Measurements from ENCODE around the gene HLA-DMB. TPM values are rescaled to one million over a fixed set of nuclear protein-coding genes. Genes with fewer than 3 reads are reported as not detected.
A peak's percentile ranks its signal among the peaks of the same experiment; 100 is the strongest.

HLA-DMB gene
- total RNA-seq, 1 experiment from 2014 or later: 35.9 TPM

- peak overlapping the region; percentile 89 for H3K27ac Mint-ChIP-seq (ENCODE audit: unreplicated experiment)
- H3K4me1 Mint-ChIP-seq (ENCODE audit: low read depth, unreplicated experiment): peaks cover 58% of the 10 kb centered on the region
- H3K27me3 Mint-ChIP-seq (ENCODE audit: unreplicated experiment): no peaks in the 10 kb centered on the region
- BruUV-seq (replicated peaks): no TSS peak
- DNase-seq: no peak
- H3K9me3 Mint-ChIP-seq (ENCODE audit: low read depth, unreplicated experiment): no peaks in the 10 kb centered on the region
- intact Hi-C loops (cut with micrococcal nuclease; ENCODE audit: unreplicated experiment): no loop called here
- peaks cover 19% of the 10 kb centered on the region for H3K36me3 Mint-ChIP-seq (ENCODE audit: insufficient read depth, unreplicated experiment)
- CTCF ChIA-PET: interaction anchor here (0.6 to 3.6 kb wide), 11 partner anchors 8 to 93 kb away, joined by 3 to 25 read pairs (median 6); partner anchors contain the start of genes HLA-DMA, HLA-DMB and TAP2
- H3K4me3 Mint-ChIP-seq (ENCODE audit: low read depth, unreplicated experiment): peak overlapping the region; percentile 30
- no peak for TF ChIP-seq CTCF (IDR thresholded peaks at IDR 0.05; ENCODE audit: unreplicated experiment)
Measured at GRCh38 chr6:32905078-32905477, 35.8 kb downstream of the HLA-DMB start.

- Mint-ChIP-seq H3K9me3 (ENCODE audit: low read depth, unreplicated experiment) (no peaks in the 10 kb centered on the region), H3K27ac (ENCODE audit: unreplicated experiment) (peak overlapping the region; percentile 89), H3K36me3 (ENCODE audit: insufficient read depth, unreplicated experiment) (peaks cover 24% of the 10 kb centered on the region), H3K4me1 (ENCODE audit: low read depth, unreplicated experiment) (peaks cover 46% of the 10 kb centered on the region), H3K27me3 (ENCODE audit: unreplicated experiment) (no peaks in the 10 kb centered on the region), H3K4me3 (ENCODE audit: low read depth, unreplicated experiment) (peak overlapping the region; percentile 30)
- CTCF ChIA-PET: interaction anchor here (1.6 to 3.6 kb wide), 5 partner anchors 9 to 66 kb away, joined by 6 to 25 read pairs (median 15); partner anchors contain the start of genes HLA-DMA and TAP2
- TF ChIP-seq CTCF (IDR thresholded peaks at IDR 0.05; ENCODE audit: unreplicated experiment): no peak
- no TSS peak for BruUV-seq (replicated peaks)
- intact Hi-C loops (cut with micrococcal nuclease; ENCODE audit: unreplicated experiment): no loop called here
- no peak for DNase-seq
Measured at GRCh38 chr6:32903952-32904351, 36.9 kb downstream of the HLA-DMB start.

- Mint-ChIP-seq H3K36me3 (ENCODE audit: insufficient read depth, unreplicated experiment) (peaks cover 39% of the 10 kb centered on the region), H3K9me3 (ENCODE audit: low read depth, unreplicated experiment) (no peaks in the 10 kb centered on the region), H3K27me3 (ENCODE audit: unreplicated experiment) (no peaks in the 10 kb centered on the region), H3K4me1 (ENCODE audit: low read depth, unreplicated experiment) (peaks cover 38% of the 10 kb centered on the region), H3K4me3 (ENCODE audit: low read depth, unreplicated experiment) (peak overlapping the region; percentile 88), H3K27ac (ENCODE audit: unreplicated experiment) (peak overlapping the region; percentile 97)
- DNase-seq: no peak
- CTCF ChIA-PET: interaction anchor here (0.9 to 4.3 kb wide), 16 partner anchors 9 to 229 kb away, joined by 3 to 28 read pairs (median 5); partner anchors contain the start of genes HLA-DMA, HLA-DMB, HLA-DQB1 and PSMB9
- no TSS peak for BruUV-seq (replicated peaks)
- no peak for TF ChIP-seq CTCF (IDR thresholded peaks at IDR 0.05; ENCODE audit: unreplicated experiment)
- intact Hi-C loops (cut with micrococcal nuclease; ENCODE audit: unreplicated experiment): no loop called here
Measured at GRCh38 chr6:32895006-32895345, 45.9 kb downstream of the HLA-DMB start.

GRCh38 chr6:32894085-32895005, 46.5 kb downstream of the HLA-DMB start:
- no TSS peak for BruUV-seq (replicated peaks)
- Mint-ChIP-seq H3K9me3 (ENCODE audit: low read depth, unreplicated experiment) (no peaks in the 10 kb centered on the region), H3K4me3 (ENCODE audit: low read depth, unreplicated experiment) (peak overlapping the region; percentile 88), H3K4me1 (ENCODE audit: low read depth, unreplicated experiment) (peaks cover 38% of the 10 kb centered on the region), H3K27me3 (ENCODE audit: unreplicated experiment) (no peaks in the 10 kb centered on the region), H3K27ac (ENCODE audit: unreplicated experiment) (peak overlapping the region; percentile 97), H3K36me3 (ENCODE audit: insufficient read depth, unreplicated experiment) (peaks cover 35% of the 10 kb centered on the region)
- CTCF ChIA-PET: interaction anchor here (0.9 to 4.3 kb wide), 18 partner anchors 8 to 228 kb away, joined by 3 to 28 read pairs (median 4); partner anchors contain the start of genes HLA-DMA, HLA-DMB, HLA-DQB1 and PSMB9
- DNase-seq: peak; percentile 99
- intact Hi-C loops (cut with micrococcal nuclease; ENCODE audit: unreplicated experiment): no loop called here
- peak; percentile 37 for TF ChIP-seq CTCF (IDR thresholded peaks at IDR 0.05; ENCODE audit: unreplicated experiment)

All from Calu3 (cell line).